Neural progenitor cell (in vitro differentiated cells): ENCODE measurements around the gene UCK2. TPM values are rescaled to one million over a fixed set of nuclear protein-coding genes. Genes with fewer than 3 reads are reported as not detected.

Source experiments
- DNase-seq: peaks from one replicate; pipeline ENCODE4 v3.0.0-alpha.2; 2016; ENCODE audit warnings: low spot score
- H2AFZ ChIP-seq: fragments of 200-600 bp; sonication (generic); replicated peaks from 2 replicates; pipeline ENCODE4 v1.6.1; 2016; ENCODE audit warnings: antibody characterized with exemption
- H3F3A ChIP-seq: fragments of 200-600 bp; sonication (generic); 2 replicates; pipeline ENCODE4 v1.6.1; 2016; ENCODE audit warnings: antibody characterized with exemption, low read depth
- H3K27ac ChIP-seq: fragments of 200-600 bp; sonication (generic); 2 replicates; pipeline ENCODE4 v1.5.1; 2016; ENCODE audit warnings: mild to moderate bottlenecking
- H3K27me3 ChIP-seq: fragments of 200-600 bp; sonication (generic); 2 replicates; pipeline ENCODE4 v1.6.1; 2016; ENCODE audit warnings: mild to moderate bottlenecking, moderate library complexity
- H3K36me3 ChIP-seq: fragments of 200-600 bp; sonication (generic); 2 replicates; pipeline ENCODE4 v1.5.1; 2016
- H3K4me1 ChIP-seq: fragments of 200-600 bp; sonication (generic); 2 replicates; pipeline ENCODE4 v1.6.1; 2016; ENCODE audit warnings: mixed run types
- H3K4me2 ChIP-seq: fragments of 200-600 bp; sonication (generic); 2 replicates; pipeline ENCODE4 v1.6.1; 2016
- H3K4me3 ChIP-seq: fragments of 200-600 bp; sonication (generic); 2 replicates; pipeline ENCODE4 v1.5.1; 2016
- H3K79me2 ChIP-seq: fragments of 200-600 bp; sonication (generic); 2 replicates; pipeline ENCODE4 v1.6.1; 2016; ENCODE audit warnings: low read depth
- H3K9ac ChIP-seq: fragments of 200-600 bp; sonication (generic); 2 replicates; pipeline ENCODE4 v1.6.1; 2016
- H3K9me3 ChIP-seq: fragments of 200-600 bp; sonication (generic); 2 replicates; pipeline ENCODE4 v1.5.1; 2016; ENCODE audit warnings: low read depth
- H4K20me1 ChIP-seq: fragments of 200-600 bp; sonication (generic); 2 replicates; pipeline ENCODE4 v1.6.1; 2016; ENCODE audit warnings: low read depth
- H3K27ac Mint-ChIP-seq: 3 replicates; pipeline ENCODE4 v1.8.0; 2021; ENCODE audit warnings: mixed read lengths
- H3K27me3 Mint-ChIP-seq: 2 replicates; pipeline ENCODE4 v1.8.0; 2022; ENCODE audit warnings: low read depth, mild to moderate bottlenecking, inconsistent platforms, moderate library complexity, mixed read lengths; ENCODE audit not compliant: insufficient read depth
- H3K36me3 Mint-ChIP-seq: 3 replicates; pipeline ENCODE4 v1.8.0; 2021; ENCODE audit warnings: mixed read lengths
- H3K4me1 Mint-ChIP-seq: 3 replicates; pipeline ENCODE4 v1.8.0; 2021; ENCODE audit warnings: mixed read lengths
- H3K4me3 Mint-ChIP-seq: 3 replicates; pipeline ENCODE4 v1.8.0; 2021; ENCODE audit warnings: mild to moderate bottlenecking, moderate library complexity, mixed read lengths
- H3K9me3 Mint-ChIP-seq: 3 replicates; pipeline ENCODE4 v1.8.0; 2020; ENCODE audit warnings: mixed read lengths
- EZH2 ChIP-seq: fragments of 200-600 bp; sonication (generic); IDR thresholded peaks from 2 replicates; pipeline ENCODE4 v1.6.1; 2017; ENCODE audit warnings: antibody characterized with exemption, mild to moderate bottlenecking, moderate library complexity
- EZH2phosphoT487 ChIP-seq: fragments of 200-600 bp; sonication (generic); IDR thresholded peaks from 2 replicates; pipeline ENCODE4 v1.6.1; 2017; ENCODE audit warnings: antibody characterized with exemption
- total RNA-seq: library from RNA; depleted of rRNA; stranded (reverse); fragments of >200 nt; gene quantifications from 2 replicates; pipeline ENCODE4 v1.2.3, GENCODE V29; 2015; ENCODE audit warnings: low replicate concordance
- TF ChIP-seq, protein P1 (sequence below): fragments of 200-600 bp; sonication (generic); IDR thresholded peaks from 2 replicates; pipeline ENCODE4 v1.5.1; 2017; ENCODE audit warnings: antibody characterized with exemption, mild to moderate bottlenecking

UCK2 gene
- total RNA-seq, 1 donor from 2014 or later, result 43.8 TPM

DNA sequence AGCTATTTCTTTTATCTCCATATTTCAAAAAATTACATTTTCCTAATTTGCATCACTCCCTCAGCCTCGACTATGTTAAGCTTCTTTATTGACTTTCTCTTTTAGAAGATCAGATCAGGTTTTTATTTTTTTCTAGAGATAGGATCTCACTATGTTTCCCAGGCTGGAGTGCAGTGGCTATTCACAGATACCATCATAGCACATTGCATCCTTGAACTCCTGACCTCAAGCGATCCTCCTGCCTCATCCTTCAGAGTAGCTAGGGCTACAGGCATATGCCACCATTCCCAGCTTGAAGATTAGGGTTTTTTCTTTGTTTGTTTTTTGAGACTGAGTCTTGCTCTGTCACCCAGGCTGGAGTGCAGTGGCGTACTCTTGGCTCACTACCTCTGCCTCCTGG is 20.1 kb downstream of the UCK2 start:
- H3K4me3 Mint-ChIP-seq, result no peak overlapping the region
- peaks cover 31% of the 10 kb centered on the region for H3K36me3 Mint-ChIP-seq
- peaks cover 29% of the 10 kb centered on the region for H3K9me3 Mint-ChIP-seq
- H3K79me2 ChIP-seq, result peaks cover 97% of the 10 kb centered on the region
- H3K4me1 ChIP-seq, result peaks cover 5% of the 10 kb centered on the region
- H3K27ac ChIP-seq, result no peak overlapping the region
- no peak overlapping the region for H3K9ac ChIP-seq
- no peak overlapping the region for H2AFZ ChIP-seq
- peaks cover 57% of the 10 kb centered on the region for H4K20me1 ChIP-seq
- peaks cover 2% of the 10 kb centered on the region for H3K27me3 Mint-ChIP-seq
- no peak overlapping the region for H3K4me3 ChIP-seq
- no peak overlapping the region for H3K27ac Mint-ChIP-seq
- H3K9me3 ChIP-seq, result no peaks in the 10 kb centered on the region
- H3K4me2 ChIP-seq, result no peak overlapping the region
- no peaks in the 10 kb centered on the region for H3F3A ChIP-seq
- H3K27me3 ChIP-seq, result no peaks in the 10 kb centered on the region
- DNase-seq, result no peak
- TF ChIP-seq, protein P1, sequence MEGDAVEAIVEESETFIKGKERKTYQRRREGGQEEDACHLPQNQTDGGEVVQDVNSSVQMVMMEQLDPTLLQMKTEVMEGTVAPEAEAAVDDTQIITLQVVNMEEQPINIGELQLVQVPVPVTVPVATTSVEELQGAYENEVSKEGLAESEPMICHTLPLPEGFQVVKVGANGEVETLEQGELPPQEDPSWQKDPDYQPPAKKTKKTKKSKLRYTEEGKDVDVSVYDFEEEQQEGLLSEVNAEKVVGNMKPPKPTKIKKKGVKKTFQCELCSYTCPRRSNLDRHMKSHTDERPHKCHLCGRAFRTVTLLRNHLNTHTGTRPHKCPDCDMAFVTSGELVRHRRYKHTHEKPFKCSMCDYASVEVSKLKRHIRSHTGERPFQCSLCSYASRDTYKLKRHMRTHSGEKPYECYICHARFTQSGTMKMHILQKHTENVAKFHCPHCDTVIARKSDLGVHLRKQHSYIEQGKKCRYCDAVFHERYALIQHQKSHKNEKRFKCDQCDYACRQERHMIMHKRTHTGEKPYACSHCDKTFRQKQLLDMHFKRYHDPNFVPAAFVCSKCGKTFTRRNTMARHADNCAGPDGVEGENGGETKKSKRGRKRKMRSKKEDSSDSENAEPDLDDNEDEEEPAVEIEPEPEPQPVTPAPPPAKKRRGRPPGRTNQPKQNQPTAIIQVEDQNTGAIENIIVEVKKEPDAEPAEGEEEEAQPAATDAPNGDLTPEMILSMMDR, result no peak
- TF ChIP-seq EZH2phosphoT487 (no peak), EZH2 (no peak)
- H3K36me3 ChIP-seq, result no peaks in the 10 kb centered on the region
- H3K4me1 Mint-ChIP-seq, result peaks cover 25% of the 10 kb centered on the region

- H3K36me3 Mint-ChIP-seq, result peaks cover 29% of the 10 kb centered on the region
- H3K4me1 ChIP-seq, result peaks cover 20% of the 10 kb centered on the region
- H3K27me3 ChIP-seq, result no peaks in the 10 kb centered on the region
- H3K27ac ChIP-seq, result no peak overlapping the region
- peaks cover 97% of the 10 kb centered on the region for H3K79me2 ChIP-seq
- no peak overlapping the region for H3K4me3 Mint-ChIP-seq
- peaks cover 21% of the 10 kb centered on the region for H3K4me1 Mint-ChIP-seq
- H3K36me3 ChIP-seq, result no peaks in the 10 kb centered on the region
- H3K27ac Mint-ChIP-seq, result no peak overlapping the region
- no peak for DNase-seq
- H3K9me3 Mint-ChIP-seq, result peaks cover 29% of the 10 kb centered on the region
- H3F3A ChIP-seq, result no peaks in the 10 kb centered on the region
- H3K27me3 Mint-ChIP-seq, result peaks cover 2% of the 10 kb centered on the region
- H3K4me2 ChIP-seq, result no peak overlapping the region
- H4K20me1 ChIP-seq, result peaks cover 57% of the 10 kb centered on the region
- no peaks in the 10 kb centered on the region for H3K9me3 ChIP-seq
- no peak overlapping the region for H3K9ac ChIP-seq
- H2AFZ ChIP-seq, result no peak overlapping the region
- no peak overlapping the region for H3K4me3 ChIP-seq
- TF ChIP-seq EZH2phosphoT487, result no peak
- TF ChIP-seq, protein P1, result no peak
- TF ChIP-seq EZH2, result no peak
Observed at GRCh38 chr1:165849353-165850133, 22.1 kb downstream of the UCK2 start.

DNA sequence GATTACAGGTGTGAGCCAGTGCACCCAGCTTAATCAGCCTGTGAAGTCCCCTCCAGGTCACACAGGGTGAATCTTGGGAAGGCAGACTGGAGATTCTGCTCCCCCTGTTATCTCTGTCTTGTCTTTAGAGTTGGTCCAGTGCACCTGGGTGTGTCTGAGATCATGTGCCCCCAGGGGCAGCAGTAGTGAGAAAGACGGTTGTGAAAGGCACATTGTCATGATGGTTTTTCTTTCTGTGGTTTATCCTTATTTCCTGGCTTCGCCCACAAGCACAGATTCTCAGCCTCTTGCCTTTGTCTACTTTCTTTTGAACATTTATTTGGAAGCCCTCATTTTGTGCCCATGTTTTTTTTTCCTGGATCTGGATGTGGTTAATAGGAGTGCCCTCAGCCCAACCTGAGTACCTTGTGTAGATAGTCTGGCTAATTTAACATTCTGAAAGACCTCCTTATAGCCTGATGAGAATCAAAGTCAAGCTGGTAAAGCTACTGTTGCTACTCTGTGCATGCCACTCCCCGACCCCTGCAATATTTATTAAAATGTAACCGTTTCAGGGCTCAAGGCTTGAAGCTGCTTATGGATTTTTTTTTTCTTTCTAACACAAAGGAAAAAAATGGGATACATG is 23.7 kb downstream of the UCK2 start:
- Histone ChIP-seq H3K4me2 (no peak overlapping the region), H3F3A (no peaks in the 10 kb centered on the region), H3K36me3 (no peaks in the 10 kb centered on the region), H2AFZ (no peak overlapping the region), H3K27me3 (no peaks in the 10 kb centered on the region), H3K27ac (no peak overlapping the region), H3K4me1 (peaks cover 32% of the 10 kb centered on the region), H3K9me3 (no peaks in the 10 kb centered on the region), H3K4me3 (no peak overlapping the region), H3K79me2 (peaks cover 97% of the 10 kb centered on the region), H4K20me1 (peaks cover 57% of the 10 kb centered on the region), H3K9ac (no peak overlapping the region)
- DNase-seq, result no peak
- Mint-ChIP-seq H3K36me3 (peaks cover 29% of the 10 kb centered on the region), H3K4me1 (peaks cover 22% of the 10 kb centered on the region), H3K9me3 (peaks cover 29% of the 10 kb centered on the region), H3K4me3 (no peak overlapping the region), H3K27ac (no peak overlapping the region), H3K27me3 (peaks cover 2% of the 10 kb centered on the region)
- no peak for TF ChIP-seq EZH2phosphoT487

GRCh38 chr1:165852871-165853270 is 25.5 kb downstream of the UCK2 start:
- no peaks in the 10 kb centered on the region for H3K36me3 ChIP-seq
- H3K4me1 ChIP-seq, result peaks cover 32% of the 10 kb centered on the region
- H3K79me2 ChIP-seq, result peaks cover 97% of the 10 kb centered on the region
- no peak overlapping the region for H3K4me2 ChIP-seq
- H3K36me3 Mint-ChIP-seq, result peaks cover 32% of the 10 kb centered on the region
- H3F3A ChIP-seq, result no peaks in the 10 kb centered on the region
- H4K20me1 ChIP-seq, result peaks cover 67% of the 10 kb centered on the region
- no peak overlapping the region for H2AFZ ChIP-seq
- H3K4me3 ChIP-seq, result no peak overlapping the region
- H3K9me3 Mint-ChIP-seq, result peaks cover 24% of the 10 kb centered on the region
- H3K27me3 ChIP-seq, result no peaks in the 10 kb centered on the region
- no peak overlapping the region for H3K27ac ChIP-seq
- H3K4me1 Mint-ChIP-seq, result peaks cover 39% of the 10 kb centered on the region
- no peak overlapping the region for H3K9ac ChIP-seq
- H3K27ac Mint-ChIP-seq, result no peak overlapping the region
- H3K4me3 Mint-ChIP-seq, result no peak overlapping the region
- no peak for DNase-seq
- no peaks in the 10 kb centered on the region for H3K9me3 ChIP-seq
- peaks cover 3% of the 10 kb centered on the region for H3K27me3 Mint-ChIP-seq
- TF ChIP-seq EZH2phosphoT487, result no peak
